Suppressor macrophage treated with lipopolysaccharide for 4 hours (primary cell): Measurements from ENCODE around the gene LRRC42.

Experiments
- DNase-seq: peaks from one replicate; pipeline ENCODE4 v3.0.0-alpha.2; 2020

LRRC42 gene

GRCh38 chr1:54009406-54009805 lies 63.3 kb downstream of the LRRC42 start:
- DNase-seq, result no peak

- DNase-seq, result no peak
Measured at GRCh38 chr1:54010415-54011117, 64.4 kb downstream of the LRRC42 start.

GRCh38 chr1:54011316-54012007 lies 65.3 kb downstream of the LRRC42 start:
- no peak for DNase-seq

- no peak for DNase-seq
Measured at GRCh38 chr1:54012008-54012325, 65.8 kb downstream of the LRRC42 start.

GRCh38 chr1:54012863-54013262 lies 66.7 kb downstream of the LRRC42 start:
- DNase-seq, result no peak

- no peak for DNase-seq
Measured at GRCh38 chr1:54013393-54014008, 67.4 kb downstream of the LRRC42 start.

- DNase-seq, result no peak
Measured at GRCh38 chr1:54014009-54014629, 68.0 kb downstream of the LRRC42 start.

- no peak for DNase-seq
Measured at GRCh38 chr1:54016343-54017282, 70.5 kb downstream of the LRRC42 start.
